ENCODE data around the gene ARHGAP35.

ARHGAP35 gene

DNA sequence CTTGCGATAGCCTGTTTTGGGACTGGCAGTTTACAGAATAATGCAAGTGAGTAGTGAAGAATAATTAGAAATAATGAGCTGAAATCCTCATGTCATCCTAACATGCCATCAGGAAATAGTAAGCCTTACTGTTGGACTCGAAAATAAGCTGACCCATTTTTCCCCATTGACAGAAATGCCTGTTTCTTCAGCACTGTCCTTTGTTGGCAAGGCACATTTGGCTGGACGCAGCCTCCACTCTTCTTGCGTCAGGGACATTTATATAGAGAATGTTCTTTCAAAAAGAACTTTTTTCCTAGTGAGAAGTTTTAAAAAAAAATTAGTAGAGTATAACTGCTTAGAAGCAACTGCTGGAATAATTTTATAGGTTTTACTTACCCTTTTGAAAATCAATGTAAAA is 47.1 kb downstream of the ARHGAP35 start:
- no peak for DNase-seq

- DNase-seq: no peak
Observed at GRCh38 chr19:46909356-46909755, 48.6 kb downstream of the ARHGAP35 start.
